GM12891 (cell line): ENCODE measurements around the gene HCK.

Experiments used
- POLR2A ChIP-seq: IDR thresholded peaks from 2 replicates; pipeline ENCODE4 v1.6.1; 2011; ENCODE audit warnings: low read depth, low read length, control low read depth
- POLR2AphosphoS5 ChIP-seq: IDR thresholded peaks from 2 replicates; pipeline ENCODE4 v1.6.1; 2011; ENCODE audit warnings: low read depth, low read length, control low read depth
- SPI1 ChIP-seq: IDR thresholded peaks from 2 replicates; pipeline ENCODE4 v1.6.1; 2011; ENCODE audit warnings: low read depth, low read length, control low read depth
- TAF1 ChIP-seq: IDR thresholded peaks from 2 replicates; pipeline ENCODE4 v1.6.1; 2011; ENCODE audit warnings: low read depth, low read length, control low read depth

- TF ChIP-seq POLR2AphosphoS5 (no peak), POLR2A (no peak), TAF1 (no peak), SPI1 (no peak)
Measured at GRCh38 chr20:32119734-32120133, 67.7 kb downstream of the HCK start.
